ENCODE results near the gene TCF25.

The TCF25 gene

DNA sequence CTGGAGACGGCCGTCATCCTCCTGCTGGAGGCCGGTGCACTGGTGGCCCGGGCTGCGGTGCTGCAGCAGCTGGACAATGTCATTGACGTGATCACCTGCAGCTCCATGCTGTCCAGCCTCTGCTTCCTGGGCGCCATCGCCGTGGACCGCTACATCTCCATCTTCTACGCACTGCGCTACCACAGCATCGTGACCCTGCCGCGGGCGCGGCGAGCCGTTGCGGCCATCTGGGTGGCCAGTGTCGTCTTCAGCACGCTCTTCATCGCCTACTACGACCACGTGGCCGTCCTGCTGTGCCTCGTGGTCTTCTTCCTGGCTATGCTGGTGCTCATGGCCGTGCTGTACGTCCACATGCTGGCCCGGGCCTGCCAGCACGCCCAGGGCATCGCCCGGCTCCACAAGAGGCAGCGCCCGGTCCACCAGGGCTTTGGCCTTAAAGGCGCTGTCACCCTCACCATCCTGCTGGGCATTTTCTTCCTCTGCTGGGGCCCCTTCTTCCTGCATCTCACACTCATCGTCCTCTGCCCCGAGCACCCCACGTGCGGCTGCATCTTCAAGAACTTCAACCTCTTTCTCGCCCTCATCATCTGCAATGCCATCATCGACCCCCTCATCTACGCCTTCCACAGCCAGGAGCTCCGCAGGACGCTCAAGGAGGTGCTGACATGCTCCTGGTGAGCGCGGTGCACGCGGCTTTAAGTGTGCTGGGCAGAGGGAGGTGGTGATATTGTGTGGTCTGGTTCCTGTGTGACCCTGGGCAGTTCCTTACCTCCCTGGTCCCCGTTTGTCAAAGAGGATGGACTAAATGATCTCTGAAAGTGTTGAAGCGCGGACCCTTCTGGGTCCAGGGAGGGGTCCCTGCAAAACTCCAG, 46.4 kb downstream of the TCF25 start:
- no peak for DNase-seq (ENCODE audit: extremely low read depth, low read depth)
- TF ChIP-seq, protein P1, sequence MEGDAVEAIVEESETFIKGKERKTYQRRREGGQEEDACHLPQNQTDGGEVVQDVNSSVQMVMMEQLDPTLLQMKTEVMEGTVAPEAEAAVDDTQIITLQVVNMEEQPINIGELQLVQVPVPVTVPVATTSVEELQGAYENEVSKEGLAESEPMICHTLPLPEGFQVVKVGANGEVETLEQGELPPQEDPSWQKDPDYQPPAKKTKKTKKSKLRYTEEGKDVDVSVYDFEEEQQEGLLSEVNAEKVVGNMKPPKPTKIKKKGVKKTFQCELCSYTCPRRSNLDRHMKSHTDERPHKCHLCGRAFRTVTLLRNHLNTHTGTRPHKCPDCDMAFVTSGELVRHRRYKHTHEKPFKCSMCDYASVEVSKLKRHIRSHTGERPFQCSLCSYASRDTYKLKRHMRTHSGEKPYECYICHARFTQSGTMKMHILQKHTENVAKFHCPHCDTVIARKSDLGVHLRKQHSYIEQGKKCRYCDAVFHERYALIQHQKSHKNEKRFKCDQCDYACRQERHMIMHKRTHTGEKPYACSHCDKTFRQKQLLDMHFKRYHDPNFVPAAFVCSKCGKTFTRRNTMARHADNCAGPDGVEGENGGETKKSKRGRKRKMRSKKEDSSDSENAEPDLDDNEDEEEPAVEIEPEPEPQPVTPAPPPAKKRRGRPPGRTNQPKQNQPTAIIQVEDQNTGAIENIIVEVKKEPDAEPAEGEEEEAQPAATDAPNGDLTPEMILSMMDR (IDR thresholded peaks at IDR 0.05; ENCODE audit: low read depth, low read length, missing control alignments), result no peak
- H3K4me3 ChIP-seq (replicated peaks; ENCODE audit: low read depth, low read length), result no peak overlapping the region

DNA sequence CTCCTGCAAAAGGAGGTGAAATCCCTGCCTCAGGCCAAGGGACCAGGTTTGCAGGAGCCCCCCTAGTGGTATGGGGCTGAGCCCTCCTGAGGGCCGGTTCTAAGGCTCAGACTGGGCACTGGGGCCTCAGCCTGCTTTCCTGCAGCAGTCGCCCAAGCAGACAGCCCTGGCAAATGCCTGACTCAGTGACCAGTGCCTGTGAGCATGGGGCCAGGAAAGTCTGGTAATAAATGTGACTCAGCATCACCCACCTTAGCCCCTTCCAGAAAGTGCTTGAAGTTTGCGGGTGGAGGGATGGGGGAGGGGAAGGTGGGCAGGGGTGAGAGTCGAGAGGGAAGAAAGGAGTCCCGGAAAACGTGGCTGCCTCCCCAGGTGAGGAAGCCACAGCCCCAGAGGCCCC, 47.3 kb downstream of the TCF25 start:
- no peak for DNase-seq (ENCODE audit: extremely low read depth, low read depth)
- H3K4me3 ChIP-seq (replicated peaks; ENCODE audit: low read depth, low read length), result no peak overlapping the region
- TF ChIP-seq, protein P1 (IDR thresholded peaks at IDR 0.05; ENCODE audit: low read depth, low read length, missing control alignments), result no peak

DNA sequence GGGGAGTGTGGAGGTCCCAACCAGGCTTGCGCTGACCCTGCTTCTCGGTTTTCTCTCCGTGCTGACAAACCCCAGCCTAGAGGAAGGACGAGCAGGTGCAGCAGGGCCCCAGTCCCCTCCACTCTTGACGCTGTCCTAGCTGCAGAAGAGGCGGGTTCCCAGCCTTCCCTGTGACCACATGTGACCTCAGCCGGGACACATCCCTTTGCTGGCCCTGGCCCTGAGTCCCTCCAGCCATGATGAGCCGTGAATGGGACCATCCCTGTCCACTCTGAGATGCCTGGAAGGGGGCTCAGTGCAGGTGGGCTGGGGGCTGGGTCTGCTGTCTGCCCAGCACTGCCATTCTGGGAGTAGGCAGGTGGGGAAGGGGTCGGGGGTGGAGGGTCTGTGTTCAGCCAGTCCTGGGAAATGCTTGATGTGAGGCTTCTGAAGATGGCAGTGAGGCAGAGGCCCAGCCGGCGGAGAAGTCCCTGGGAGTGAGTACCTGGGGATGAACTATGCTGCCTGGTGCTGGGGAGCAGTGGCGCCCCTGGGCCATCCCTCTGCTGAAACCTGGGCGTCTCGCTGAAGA, 47.8 kb downstream of the TCF25 start:
- DNase-seq (ENCODE audit: extremely low read depth, low read depth), result no peak
- H3K4me3 ChIP-seq (replicated peaks; ENCODE audit: low read depth, low read length), result peak overlapping the region; percentile 77
- TF ChIP-seq, protein P1 (IDR thresholded peaks at IDR 0.05; ENCODE audit: low read depth, low read length, missing control alignments), result no peak

GRCh38 chr16:89921702-89922476, 48.5 kb downstream of the TCF25 start:
- H3K4me3 ChIP-seq (replicated peaks; ENCODE audit: low read depth, low read length), result peak overlapping the region; percentile 77
- DNase-seq (ENCODE audit: extremely low read depth, low read depth), result peak; percentile 82
- TF ChIP-seq, protein P1 (IDR thresholded peaks at IDR 0.05; ENCODE audit: low read depth, low read length, missing control alignments), result no peak

- TF ChIP-seq, protein P1 (IDR thresholded peaks at IDR 0.05; ENCODE audit: low read depth, low read length, missing control alignments), result no peak
- peak; percentile 83 for DNase-seq (ENCODE audit: extremely low read depth, low read depth)
- H3K4me3 ChIP-seq (replicated peaks; ENCODE audit: low read depth, low read length), result peak overlapping the region; percentile 77
Observed at GRCh38 chr16:89922477-89922883, 49.1 kb downstream of the TCF25 start.

DNA sequence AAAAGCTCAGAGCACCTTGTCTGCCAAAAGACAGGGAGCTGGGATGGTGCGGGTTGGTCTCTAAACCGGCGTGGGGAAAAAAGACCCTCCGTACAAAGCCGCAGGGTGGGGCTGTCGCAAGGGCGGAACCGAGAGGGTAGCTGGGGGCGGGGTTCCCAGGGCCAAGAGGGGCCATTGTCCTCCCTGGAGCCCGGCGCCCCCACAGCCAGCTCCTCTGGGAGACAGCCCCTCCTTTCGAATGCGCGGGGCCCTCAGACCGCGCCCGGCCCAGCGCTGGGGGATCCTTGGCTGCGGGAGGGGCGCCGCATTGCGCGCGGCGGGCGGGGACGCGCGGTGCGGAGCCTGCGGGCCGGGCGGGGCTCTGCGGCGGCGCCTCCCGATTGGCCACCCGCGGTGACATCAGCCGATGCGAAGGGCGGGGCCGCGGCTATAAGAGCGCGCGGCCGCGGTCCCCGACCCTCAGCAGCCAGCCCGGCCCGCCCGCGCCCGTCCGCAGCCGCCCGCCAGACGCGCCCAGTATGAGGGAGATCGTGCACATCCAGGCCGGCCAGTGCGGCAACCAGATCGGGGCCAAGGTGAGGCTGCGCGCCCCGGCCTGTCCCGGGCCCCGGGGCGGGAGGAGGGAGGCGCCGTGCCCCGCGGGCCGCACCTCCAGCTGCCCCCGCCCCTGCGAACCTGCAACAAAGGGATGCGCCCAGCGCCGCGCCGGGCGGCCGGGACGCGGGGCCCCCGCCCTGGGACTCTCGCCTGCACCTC, 49.7 kb downstream of the TCF25 start, which contains the start of gene TUBB3:
Gene TUBB3 (plus strand): TSS at position 459 of the 756 bp plus-strand sequence. CDS start 60 bp downstream, at position 519.
- TF ChIP-seq, protein P1 (IDR thresholded peaks at IDR 0.05; ENCODE audit: low read depth, low read length, missing control alignments), result no peak
- H3K4me3 ChIP-seq (replicated peaks; ENCODE audit: low read depth, low read length), result peak within 1 kb of the TSS; percentile 77
- DNase-seq (ENCODE audit: extremely low read depth, low read depth), result no peak
